ENCODE data around the gene PBX4.

PBX4 gene

GRCh38 chr19:19587771-19588170 is 30.7 kb downstream of the PBX4 start:
- no peak for DNase-seq

GRCh38 chr19:19584356-19584755 is 34.1 kb downstream of the PBX4 start:
- no peak for DNase-seq

- no peak for DNase-seq
Observed at GRCh38 chr19:19582471-19582870, 36.0 kb downstream of the PBX4 start.

GRCh38 chr19:19581391-19581790 is 37.1 kb downstream of the PBX4 start:
- no peak for DNase-seq

- DNase-seq: no peak
Observed at GRCh38 chr19:19580418-19580817, 38.1 kb downstream of the PBX4 start.

GRCh38 chr19:19579533-19580361 is 38.7 kb downstream of the PBX4 start:
- DNase-seq: no peak

GRCh38 chr19:19578252-19578651 is 40.2 kb downstream of the PBX4 start:
- peak; percentile 96 for DNase-seq

GRCh38 chr19:19575411-19575810 is 43.1 kb downstream of the PBX4 start:
- DNase-seq: no peak

- DNase-seq: no peak
Observed at GRCh38 chr19:19571071-19571786, 47.3 kb downstream of the PBX4 start.

GRCh38 chr19:19570571-19570970 is 47.9 kb downstream of the PBX4 start:
- DNase-seq: no peak

GRCh38 chr19:19568802-19569756 is 49.4 kb downstream of the PBX4 start:
- DNase-seq: no peak

GRCh38 chr19:19567391-19567790 is 51.1 kb downstream of the PBX4 start:
- DNase-seq: no peak

- no peak for DNase-seq
Observed at GRCh38 chr19:19566306-19566705, 52.2 kb downstream of the PBX4 start.

- DNase-seq: no peak
Observed at GRCh38 chr19:19563348-19563848, 55.1 kb downstream of the PBX4 start.

- DNase-seq: no peak
Observed at GRCh38 chr19:19562665-19563347, 55.7 kb downstream of the PBX4 start.

GRCh38 chr19:19561946-19562664 is 56.4 kb downstream of the PBX4 start:
- no peak for DNase-seq

GRCh38 chr19:19559931-19560330 is 58.6 kb downstream of the PBX4 start:
- no peak for DNase-seq

- DNase-seq: no peak
Observed at GRCh38 chr19:19558636-19559035, 59.9 kb downstream of the PBX4 start.

- DNase-seq: no peak
Observed at GRCh38 chr19:19558055-19558454, 60.4 kb downstream of the PBX4 start.

GRCh38 chr19:19554074-19555023 is 64.1 kb downstream of the PBX4 start:
- no peak for DNase-seq

All from NCI-H524 treated with DMSO at 0.1 percent for 48 hours (cell line).